Sigmoid colon (tissue), 4 donors: ENCODE data around the gene PTAFR.

Experiments
- EP300 ChIP-seq, 4 donors: sonication (generic); formaldehyde crosslinking; IDR thresholded peaks; one replicate each; pipeline ENCODE4 v1.6.1; 2017; ENCODE audit warnings: antibody characterized with exemption in 4 of 4
- POLR2A ChIP-seq, 2 donors: fragments of 450-650 bp; IDR thresholded peaks; one replicate each; pipeline ENCODE4 v1.6.1; 2016; ENCODE audit warnings: antibody characterized with exemption in 2 of 2, mild to moderate bottlenecking in 2 of 2, moderate library complexity in 2 of 2
- POLR2AphosphoS5 ChIP-seq, 4 donors: sonication (generic); formaldehyde crosslinking; IDR thresholded peaks; one replicate each; pipeline ENCODE4 v1.6.1; 2017; ENCODE audit warnings: antibody characterized with exemption in 4 of 4
- TF ChIP-seq, protein P1 (sequence below), 4 experiments: fragments of 450-650 bp in 3 of 4; fragments of 200-600 bp in 1 of 4; IDR thresholded peaks; one replicate each; pipeline ENCODE4 v1.5.1; 2016 to 2019; ENCODE audit warnings: antibody characterized with exemption in 4 of 4, mild to moderate bottlenecking in 3 of 4, moderate library complexity in 2 of 4

DNA sequence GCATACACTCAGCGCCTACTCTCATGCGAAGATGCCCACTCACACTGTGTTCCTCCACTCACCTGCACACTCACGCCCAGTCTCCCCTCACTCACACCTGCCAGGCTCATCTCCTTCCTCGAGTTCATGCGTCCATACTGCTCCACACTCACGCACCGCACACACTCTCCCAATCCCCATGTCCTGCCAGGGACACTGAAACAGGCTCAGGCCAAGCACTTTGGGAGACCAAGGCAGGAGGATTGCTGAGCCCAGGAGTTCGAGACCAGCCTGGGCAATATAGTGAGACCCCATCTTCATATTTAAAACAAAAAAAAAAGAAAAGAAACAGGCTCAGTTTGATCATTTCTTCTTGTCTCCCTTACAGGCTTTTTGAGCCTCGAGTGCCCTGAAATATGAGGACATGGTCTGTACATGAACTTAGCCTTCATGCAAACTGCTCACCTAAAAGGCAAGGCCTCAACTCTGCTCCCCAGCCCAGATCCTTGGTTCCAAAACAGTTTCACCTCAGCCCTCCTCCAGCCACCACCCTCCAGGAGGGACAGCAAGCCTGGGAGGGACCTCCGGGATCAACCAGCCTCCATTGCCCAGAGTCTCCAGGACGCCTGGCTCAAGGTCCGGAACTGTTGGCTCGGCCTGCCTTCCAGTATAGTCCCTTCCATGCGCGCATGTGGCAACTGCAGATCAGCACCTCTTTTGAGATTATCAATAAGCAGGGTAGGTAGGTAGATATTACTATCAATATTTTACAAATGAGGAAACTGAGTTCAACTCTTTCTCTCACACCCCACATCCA is 2.4 kb upstream of the PTAFR start:
- TF ChIP-seq, protein P1, sequence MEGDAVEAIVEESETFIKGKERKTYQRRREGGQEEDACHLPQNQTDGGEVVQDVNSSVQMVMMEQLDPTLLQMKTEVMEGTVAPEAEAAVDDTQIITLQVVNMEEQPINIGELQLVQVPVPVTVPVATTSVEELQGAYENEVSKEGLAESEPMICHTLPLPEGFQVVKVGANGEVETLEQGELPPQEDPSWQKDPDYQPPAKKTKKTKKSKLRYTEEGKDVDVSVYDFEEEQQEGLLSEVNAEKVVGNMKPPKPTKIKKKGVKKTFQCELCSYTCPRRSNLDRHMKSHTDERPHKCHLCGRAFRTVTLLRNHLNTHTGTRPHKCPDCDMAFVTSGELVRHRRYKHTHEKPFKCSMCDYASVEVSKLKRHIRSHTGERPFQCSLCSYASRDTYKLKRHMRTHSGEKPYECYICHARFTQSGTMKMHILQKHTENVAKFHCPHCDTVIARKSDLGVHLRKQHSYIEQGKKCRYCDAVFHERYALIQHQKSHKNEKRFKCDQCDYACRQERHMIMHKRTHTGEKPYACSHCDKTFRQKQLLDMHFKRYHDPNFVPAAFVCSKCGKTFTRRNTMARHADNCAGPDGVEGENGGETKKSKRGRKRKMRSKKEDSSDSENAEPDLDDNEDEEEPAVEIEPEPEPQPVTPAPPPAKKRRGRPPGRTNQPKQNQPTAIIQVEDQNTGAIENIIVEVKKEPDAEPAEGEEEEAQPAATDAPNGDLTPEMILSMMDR (IDR thresholded peaks at IDR 0.05) = no peak
- TF ChIP-seq POLR2A (IDR thresholded peaks at IDR 0.05) (no peak), EP300 (IDR thresholded peaks at IDR 0.05) (no peak), POLR2AphosphoS5 (IDR thresholded peaks at IDR 0.05) (no peak)
